ENCODE results near the gene ZNF225. TPM values are rescaled to one million over a fixed set of nuclear protein-coding genes. Genes with fewer than 3 reads are reported as not detected.

The ZNF225 gene
- total and polyA plus RNA-seq, 4 experiments from 2014 or later = 0.98 to 13.9 (median 6.7) TPM

GRCh38 chr19:44176590-44176989 is 63.4 kb downstream of the ZNF225 start:
- Mint-ChIP-seq H3K36me3 (peaks cover 67 to 69% of the 10 kb centered on the region in 2 donors), H3K27ac (no peak overlapping the region), H3K27me3 (no peaks in the 10 kb centered on the region), H3K9me3 (peaks cover 0 to 97% (median 87%) of the 10 kb centered on the region in 8 donors), H3K4me3 (no peak overlapping the region), H3K4me1 (peaks cover 0 to 4% (median 0%) of the 10 kb centered on the region in 4 donors)
- DNase-seq = no peak
- H3K27ac ChIP-seq (ENCODE audit: low read depth, low read length) = no peak overlapping the region
- intact Hi-C loops (cut with micrococcal nuclease) = no loop called here
- H3K9me3 ChIP-seq (ENCODE audit: control insufficient read depth in 1 of 2, low read length in 2 of 2) = peaks cover 4 to 62% of the 10 kb centered on the region in 2 donors
- no peaks in the 10 kb centered on the region for H3K4me1 ChIP-seq (ENCODE audit: insufficient read depth, low read length)
- ChIA-PET POLR2A (ENCODE audit: partially characterized antibody) (interaction anchor here (1.6 kb wide), 1 partner anchor 12 kb away, joined by 5 read pairs; the partner anchor contains the start of gene ZNF226), CTCF (ENCODE audit: partially characterized antibody) (no interaction called here)
- no peaks in the 10 kb centered on the region for H3K27me3 ChIP-seq (ENCODE audit: insufficient read depth, low read length)
- no peak overlapping the region for H3K4me3 ChIP-seq (ENCODE audit: low read length in 2 of 2)
- peaks cover 50% of the 10 kb centered on the region for H3K36me3 ChIP-seq (ENCODE audit: insufficient read depth, low read length)

- H3K4me1 ChIP-seq (ENCODE audit: insufficient read depth, low read length) = no peaks in the 10 kb centered on the region
- Mint-ChIP-seq H3K27me3 (no peaks in the 10 kb centered on the region), H3K4me3 (no peak overlapping the region), H3K27ac (no peak overlapping the region), H3K9me3 (peaks cover 3 to 97% (median 81%) of the 10 kb centered on the region in 8 donors), H3K36me3 (peaks cover 33 to 39% of the 10 kb centered on the region in 2 donors), H3K4me1 (no peaks in the 10 kb centered on the region)
- H3K9me3 ChIP-seq (ENCODE audit: control insufficient read depth in 1 of 2, low read length in 2 of 2) = peaks cover 7 to 59% of the 10 kb centered on the region in 2 donors
- no peaks in the 10 kb centered on the region for H3K27me3 ChIP-seq (ENCODE audit: insufficient read depth, low read length)
- H3K36me3 ChIP-seq (ENCODE audit: insufficient read depth, low read length) = peaks cover 6% of the 10 kb centered on the region
- intact Hi-C loops (cut with micrococcal nuclease) = no loop called here
- H3K4me3 ChIP-seq (ENCODE audit: low read length in 2 of 2) = no peak overlapping the region
- ChIA-PET POLR2A (ENCODE audit: partially characterized antibody) (no interaction called here), CTCF (ENCODE audit: partially characterized antibody) (no interaction called here)
- H3K27ac ChIP-seq (ENCODE audit: low read depth, low read length) = no peak overlapping the region
- no peak for DNase-seq
Observed at GRCh38 chr19:44180968-44181367, 67.8 kb downstream of the ZNF225 start.

- Mint-ChIP-seq H3K4me3 (no peak overlapping the region), H3K9me3 (peaks cover 5 to 96% (median 80%) of the 10 kb centered on the region in 8 donors), H3K4me1 (no peaks in the 10 kb centered on the region), H3K27me3 (no peaks in the 10 kb centered on the region), H3K36me3 (peaks cover 21 to 30% of the 10 kb centered on the region in 2 donors), H3K27ac (no peak overlapping the region)
- Histone ChIP-seq H3K4me3 (ENCODE audit: low read length in 2 of 2) (no peak overlapping the region), H3K9me3 (ENCODE audit: control insufficient read depth in 1 of 2, low read length in 2 of 2) (peaks cover 3 to 53% of the 10 kb centered on the region in 2 donors), H3K4me1 (ENCODE audit: insufficient read depth, low read length) (no peaks in the 10 kb centered on the region), H3K27me3 (ENCODE audit: insufficient read depth, low read length) (no peaks in the 10 kb centered on the region), H3K27ac (ENCODE audit: low read depth, low read length) (no peak overlapping the region), H3K36me3 (ENCODE audit: insufficient read depth, low read length) (no peaks in the 10 kb centered on the region)
- CTCF ChIA-PET (ENCODE audit: partially characterized antibody) = no interaction called here
- intact Hi-C loops (cut with micrococcal nuclease) = no loop called here
- DNase-seq = no peak
- POLR2A ChIA-PET (ENCODE audit: partially characterized antibody) = no interaction called here
Observed at GRCh38 chr19:44182145-44182544, 68.9 kb downstream of the ZNF225 start.

Other genes with a start within 250 kb of the ZNF225 start
- gene ZNF404, start 229.4 kb upstream of the ZNF225 start, total RNA-seq = 1 to 10 TPM; 3.7 to 4.2 TPM
- 1 to 10 TPM; 1.8 to 3.9 TPM for gene ZNF404, start 229.4 kb upstream of the ZNF225 start, polyA plus RNA-seq
- 10 to 100 TPM; 25.1 to 29.6 TPM for gene ZNF45, start 178.1 kb upstream of the ZNF225 start, total RNA-seq
- 10 to 100 TPM in 1 of 2 donors, 1 to 10 TPM in 1; 9.4 to 12.9 TPM for gene ZNF45, start 178.1 kb upstream of the ZNF225 start, polyA plus RNA-seq
- 1 to 10 TPM; 2.9 to 3.2 TPM for gene ZNF221, start 162.2 kb upstream of the ZNF225 start, total RNA-seq
- 1 to 10 TPM in 1 of 2 donors, not detected in 1; 1.0 TPM for gene ZNF221, start 162.2 kb upstream of the ZNF225 start, polyA plus RNA-seq
- 10 to 100 TPM; 12.9 to 14.1 TPM for gene ZNF155, start 129.2 kb upstream of the ZNF225 start, total RNA-seq
- 1 to 10 TPM; 2.4 to 4.2 TPM for gene ZNF155, start 129.2 kb upstream of the ZNF225 start, polyA plus RNA-seq
- 10 to 100 TPM; 16.6 to 18.4 TPM for gene ZNF230, start 110.4 kb upstream of the ZNF225 start, total RNA-seq
- 1 to 10 TPM in 1 of 2 donors, under 1 TPM in 1; 0.83 to 4.8 TPM for gene ZNF230, start 110.4 kb upstream of the ZNF225 start, polyA plus RNA-seq
- 10 to 100 TPM in 1 of 2 experiments, 1 to 10 TPM in 1; 7.9 to 11.4 TPM for gene ZNF222, start 88.0 kb upstream of the ZNF225 start, total RNA-seq
- 1 to 10 TPM; 1.6 to 3.8 TPM for gene ZNF222, start 88.0 kb upstream of the ZNF225 start, polyA plus RNA-seq
- gene ZNF223, start 61.4 kb upstream of the ZNF225 start, total RNA-seq = 1 to 10 TPM; 6.8 to 8.0 TPM
- gene ZNF223, start 61.4 kb upstream of the ZNF225 start, polyA plus RNA-seq = 1 to 10 TPM; 2.2 to 2.7 TPM
- gene ZNF284, start 41.2 kb upstream of the ZNF225 start, total RNA-seq = 1 to 10 TPM; 5.4 to 5.7 TPM
- gene ZNF284, start 41.2 kb upstream of the ZNF225 start, polyA plus RNA-seq = 1 to 10 TPM in 1 of 2 donors, under 1 TPM in 1; 0.61 to 1.2 TPM
- gene ZNF224, start 19.0 kb upstream of the ZNF225 start, total RNA-seq = 10 to 100 TPM; 86.9 to 91.2 TPM
- 10 to 100 TPM; 10.8 to 13.0 TPM for gene ZNF224, start 19.0 kb upstream of the ZNF225 start, polyA plus RNA-seq
- gene ZNF234, start 28.2 kb downstream of the ZNF225 start, total RNA-seq = 10 to 100 TPM; 23.9 to 28.9 TPM
- gene ZNF234, start 28.2 kb downstream of the ZNF225 start, polyA plus RNA-seq = 1 to 10 TPM; 2.2 to 7.5 TPM
- gene ZNF226, start 51.7 kb downstream of the ZNF225 start, total RNA-seq = 10 to 100 TPM; 51.0 to 55.6 TPM
- 10 to 100 TPM; 23.4 to 25.2 TPM for gene ZNF226, start 51.7 kb downstream of the ZNF225 start, polyA plus RNA-seq
- 10 to 100 TPM; 51.6 to 54.4 TPM for gene ZNF227, start 99.1 kb downstream of the ZNF225 start, total RNA-seq
- 10 to 100 TPM in 1 of 2 donors, 1 to 10 TPM in 1; 8.9 to 20.1 TPM for gene ZNF227, start 99.1 kb downstream of the ZNF225 start, polyA plus RNA-seq
- gene ZNF233, start 146.5 kb downstream of the ZNF225 start, total RNA-seq = under 1 TPM in 1 of 2 experiments, not detected in 1; 0.50 TPM
- 1 to 10 TPM in 1 of 2 donors, under 1 TPM in 1; 0.52 to 1.1 TPM for gene ZNF233, start 146.5 kb downstream of the ZNF225 start, polyA plus RNA-seq
- 10 to 100 TPM; 13.0 to 15.9 TPM for gene ZNF235, start 191.6 kb downstream of the ZNF225 start, total RNA-seq
- gene ZNF235, start 191.6 kb downstream of the ZNF225 start, polyA plus RNA-seq = 1 to 10 TPM; 1.9 to 5.1 TPM
- gene ZNF112, start 243.3 kb downstream of the ZNF225 start, total RNA-seq = under 1 TPM; 0.25 to 0.32 TPM
- not detected for gene ZNF112, start 243.3 kb downstream of the ZNF225 start, polyA plus RNA-seq

All from CD4-positive, alpha-beta memory T cell (primary cell).